Measurements from ENCODE around the gene ZBTB24.

Gene ZBTB24

DNA sequence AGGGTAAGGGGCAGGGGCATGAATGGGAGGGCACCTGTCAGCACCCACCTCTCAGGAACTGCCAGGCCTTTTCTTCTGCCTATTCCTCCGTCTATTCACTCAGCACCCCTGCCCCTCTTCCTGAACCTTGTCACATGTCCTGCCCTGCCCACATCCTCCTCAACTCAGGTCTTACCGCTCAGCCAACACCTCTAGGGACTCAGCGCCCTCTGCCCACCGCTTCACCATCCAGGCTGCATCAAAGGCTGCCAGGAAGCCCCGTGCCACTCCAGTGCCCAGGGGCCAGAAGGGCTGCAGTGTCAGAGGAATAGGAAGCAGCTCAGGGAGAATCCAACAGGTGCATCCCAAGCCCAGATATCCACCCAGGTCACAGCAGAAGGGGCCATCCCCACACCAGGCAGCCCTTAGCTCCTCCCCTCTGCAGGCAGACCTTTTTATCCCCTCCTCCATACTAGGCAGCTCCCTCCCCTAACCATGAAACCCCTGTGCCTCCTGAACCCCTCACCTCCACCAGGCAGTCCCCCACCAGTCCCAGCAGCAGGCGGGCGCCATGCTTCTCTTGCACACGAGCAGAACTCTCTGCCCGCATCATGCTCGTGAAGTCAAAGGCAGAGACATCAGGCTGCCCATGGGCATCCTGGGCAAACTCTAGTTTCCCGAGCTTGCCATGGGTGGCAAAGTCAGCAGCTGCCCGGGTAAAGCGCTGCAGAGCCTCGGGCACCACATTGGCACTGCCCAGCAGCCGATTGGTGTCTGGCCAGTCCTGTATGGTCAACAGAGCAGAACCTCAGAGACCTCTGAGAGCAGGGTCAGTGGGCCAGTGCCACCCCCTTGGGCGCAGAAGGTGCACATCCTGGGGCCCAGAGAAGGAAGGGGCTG lies 33.0 kb downstream of the ZBTB24 start:
- DNase-seq: no peak

DNA sequence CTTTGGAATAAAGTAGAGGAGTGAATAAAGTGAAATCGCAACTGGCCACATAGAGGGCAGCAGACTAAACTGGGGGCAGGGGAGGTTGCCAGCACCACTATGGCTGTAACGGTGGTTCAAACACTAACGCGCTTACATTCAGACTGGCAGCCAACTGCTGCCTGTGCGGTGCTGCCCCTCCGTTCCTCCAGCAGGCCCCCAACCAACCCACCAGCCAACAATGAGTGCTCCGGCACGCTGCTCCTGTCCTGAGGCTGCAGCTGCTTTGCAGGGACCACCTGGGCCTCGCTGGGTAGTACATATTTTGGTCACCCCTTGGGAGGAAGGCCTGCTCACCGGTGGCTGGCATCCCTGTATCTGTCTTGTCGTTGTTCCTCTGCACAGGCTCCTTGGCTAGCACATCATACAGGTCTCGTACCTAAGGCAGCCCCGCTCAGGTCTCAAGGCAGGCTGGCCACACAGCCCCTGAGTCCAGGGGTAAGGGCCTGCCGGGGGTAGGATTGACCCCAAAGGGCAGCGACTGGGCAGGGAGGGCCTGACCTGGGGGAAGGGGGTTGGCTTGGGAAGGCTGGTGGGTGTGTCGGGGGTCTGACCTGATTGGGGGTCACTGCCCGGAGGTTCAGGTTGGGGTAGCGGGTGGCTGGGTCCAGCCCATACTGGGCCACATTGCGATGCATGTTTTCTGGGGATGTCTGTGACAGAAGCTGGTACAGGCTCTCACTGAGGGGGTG lies 33.8 kb downstream of the ZBTB24 start:
- DNase-seq: no peak

DNA sequence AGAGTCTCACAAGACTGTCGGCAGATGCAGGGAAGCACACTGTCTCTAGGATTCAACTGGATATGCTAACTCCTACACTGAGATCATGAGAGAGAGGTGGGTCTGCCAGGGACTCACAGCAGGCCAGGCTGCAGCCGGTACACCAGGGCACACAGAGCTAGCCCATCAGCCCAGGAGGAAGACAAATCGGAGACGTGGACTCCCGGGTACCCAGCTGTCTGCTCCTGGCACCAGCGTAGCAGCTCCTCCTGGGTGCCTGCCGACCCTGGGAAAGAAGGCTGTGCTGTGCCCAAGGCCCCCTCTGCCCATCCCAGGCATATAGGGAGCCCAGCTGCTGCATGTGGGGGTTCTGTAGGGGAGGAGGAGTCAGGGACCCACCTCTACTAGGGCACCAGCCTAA lies 34.4 kb downstream of the ZBTB24 start:
- no peak for DNase-seq

DNA sequence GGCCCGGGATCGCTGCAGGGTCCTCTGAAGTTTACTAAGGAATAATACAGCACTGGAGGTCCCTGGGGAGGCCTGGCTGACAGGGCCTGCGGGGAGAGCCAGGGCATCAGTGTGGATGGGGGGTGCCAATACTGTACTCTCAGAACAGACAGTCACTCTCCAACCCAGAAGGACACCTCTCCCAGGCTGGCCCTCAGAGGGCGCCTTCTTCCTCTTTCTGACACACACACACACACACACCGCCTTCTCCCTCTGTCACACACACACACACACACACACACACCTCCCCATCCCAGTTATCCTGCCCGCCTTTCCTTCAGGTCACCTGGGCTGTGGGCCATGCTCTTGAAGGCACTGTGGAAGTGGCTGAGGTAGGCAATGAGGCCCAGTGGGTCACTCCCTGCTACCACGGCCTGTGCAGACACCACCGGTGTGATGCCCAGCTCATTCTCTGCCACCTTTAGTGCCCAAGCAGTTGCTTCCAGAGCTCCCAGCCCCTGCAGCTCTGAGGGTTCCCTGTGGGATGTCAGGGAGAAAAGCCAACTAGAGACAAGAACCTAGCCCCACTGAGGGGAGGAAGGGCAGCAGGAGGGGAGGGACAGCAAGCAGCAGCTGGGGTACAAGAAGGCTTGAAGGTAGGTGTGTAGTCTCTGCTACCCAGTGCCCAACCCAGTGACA lies 35.0 kb downstream of the ZBTB24 start:
- no peak for DNase-seq

DNA sequence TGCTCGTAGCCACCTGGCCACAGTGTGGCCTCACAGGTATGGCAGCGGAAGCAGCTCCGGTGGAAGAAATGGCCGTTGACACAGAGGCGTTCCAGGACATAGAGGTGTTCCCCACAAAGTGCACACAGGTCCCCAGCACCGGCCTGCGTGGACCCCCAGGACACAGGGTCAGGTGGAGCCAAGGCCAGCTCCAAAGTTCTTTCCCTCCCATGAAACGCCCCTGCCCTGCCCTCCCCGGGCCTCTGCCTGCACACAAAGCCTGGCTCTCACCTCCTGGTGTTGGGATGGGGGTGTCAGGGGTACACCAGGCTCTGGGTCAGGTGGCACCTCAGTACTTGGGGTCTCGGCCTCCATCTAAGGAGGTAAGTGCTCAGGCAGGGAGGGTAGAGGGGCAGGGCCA lies 35.9 kb downstream of the ZBTB24 start:
- DNase-seq: no peak

DNA sequence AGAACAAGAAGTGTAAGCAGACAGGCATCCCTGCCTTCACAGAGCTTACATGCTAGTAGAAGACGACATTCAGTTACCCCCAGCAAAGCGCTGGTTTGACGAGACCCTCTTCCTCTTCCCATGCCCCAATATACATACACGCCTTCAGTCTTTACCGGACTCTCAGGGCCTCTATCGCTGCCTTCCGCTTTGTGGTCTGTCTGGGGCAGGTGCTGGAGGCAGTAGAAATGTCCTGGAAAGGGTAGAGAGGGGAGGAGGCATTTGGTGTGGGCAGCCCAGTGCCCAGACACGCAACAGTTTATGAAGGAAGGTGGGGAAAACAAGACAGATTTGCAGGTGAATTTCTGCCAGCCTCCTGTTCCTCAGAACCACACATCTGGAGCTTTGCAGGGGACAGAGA lies 36.5 kb downstream of the ZBTB24 start:
- no peak for DNase-seq

DNA sequence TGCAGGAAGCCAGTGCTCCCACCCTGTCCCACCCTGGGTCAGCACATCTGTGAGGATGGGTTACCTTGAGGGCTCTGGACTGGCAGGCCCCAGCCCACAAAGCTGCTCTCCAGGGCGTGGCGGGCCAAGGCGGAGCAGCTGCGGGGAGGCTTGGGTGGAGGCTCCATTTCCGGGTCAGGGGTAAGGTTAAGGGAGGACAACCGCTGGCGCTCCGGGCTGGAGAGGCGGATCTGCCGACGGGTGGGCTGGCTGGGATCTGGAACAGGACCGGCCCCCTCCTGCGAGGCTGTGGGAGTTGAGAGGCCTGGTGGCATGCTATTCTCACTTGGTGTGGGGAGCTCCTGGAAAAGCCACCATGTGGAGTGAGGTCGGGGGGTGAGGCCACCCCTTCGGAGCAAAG lies 36.9 kb downstream of the ZBTB24 start:
- no peak for DNase-seq

DNA sequence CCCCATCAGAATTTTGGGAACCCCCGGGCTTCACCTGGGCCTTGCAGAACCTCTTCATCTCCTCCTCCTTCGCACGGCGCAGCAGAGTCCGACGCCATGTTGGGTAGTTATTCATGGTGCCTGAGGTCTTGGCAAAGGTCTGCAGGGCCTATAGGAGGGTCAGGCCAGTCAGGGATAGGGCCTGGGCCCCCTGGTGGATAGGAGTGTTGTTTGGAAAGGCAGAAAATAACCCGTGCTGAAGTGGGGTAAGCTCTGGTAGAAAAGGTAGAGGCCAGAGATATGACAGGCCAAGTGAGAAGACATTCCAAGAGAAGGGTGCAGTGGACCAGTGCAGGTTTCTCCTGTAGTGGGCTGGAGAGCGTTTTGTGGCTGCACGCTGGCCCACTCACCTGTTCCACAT lies 37.6 kb downstream of the ZBTB24 start:
- no peak for DNase-seq

DNA sequence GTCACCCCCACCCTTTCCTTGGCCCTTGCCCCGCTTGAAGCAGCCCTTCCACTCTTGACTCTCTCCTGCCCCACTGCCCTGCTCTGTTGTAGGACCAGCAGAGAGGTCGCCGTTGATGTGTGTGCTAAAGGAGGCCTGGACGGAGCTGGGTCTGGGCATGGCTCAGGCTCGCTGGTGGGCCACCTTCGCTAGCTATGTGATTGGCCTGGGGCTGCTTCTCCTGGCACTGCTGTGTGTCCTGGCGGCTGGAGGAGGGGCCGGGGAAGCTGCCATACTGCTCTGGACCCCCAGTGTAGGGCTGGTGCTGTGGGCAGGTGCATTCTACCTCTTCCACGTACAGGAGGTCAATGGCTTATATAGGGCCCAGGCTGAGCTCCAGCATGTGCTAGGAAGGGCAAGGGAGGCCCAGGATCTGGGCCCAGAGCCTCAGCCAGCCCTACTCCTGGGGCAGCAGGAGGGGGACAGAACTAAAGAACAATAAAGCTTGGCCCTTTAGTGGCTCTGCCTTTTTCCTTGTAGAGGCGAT lies 39.5 kb downstream of the ZBTB24 start:
- DNase-seq: no peak

DNA sequence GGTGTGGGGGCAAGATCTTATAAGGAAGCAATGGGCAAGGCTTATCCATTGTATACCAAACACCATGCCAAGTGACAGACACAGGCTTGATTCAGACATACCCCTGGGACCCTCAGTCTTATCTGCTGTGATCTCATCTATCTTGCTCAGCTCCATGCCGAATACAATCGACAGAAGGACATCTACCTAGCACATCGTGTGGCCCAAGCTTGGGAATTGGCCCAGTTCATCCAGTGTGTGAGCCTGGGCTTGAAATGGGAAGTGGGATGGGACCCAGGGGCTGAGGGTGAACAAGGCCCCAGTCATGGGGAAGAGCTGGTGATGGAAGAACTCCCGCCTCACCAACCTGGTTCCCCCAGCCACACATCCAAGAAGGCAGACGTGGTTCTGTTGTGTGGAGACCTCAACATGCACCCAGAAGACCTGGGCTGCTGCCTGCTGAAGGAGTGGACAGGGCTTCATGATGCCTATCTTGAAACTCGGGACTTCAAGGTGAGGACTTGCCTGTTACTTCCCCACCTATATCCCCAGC lies 40.6 kb downstream of the ZBTB24 start:
- DNase-seq: no peak

DNA sequence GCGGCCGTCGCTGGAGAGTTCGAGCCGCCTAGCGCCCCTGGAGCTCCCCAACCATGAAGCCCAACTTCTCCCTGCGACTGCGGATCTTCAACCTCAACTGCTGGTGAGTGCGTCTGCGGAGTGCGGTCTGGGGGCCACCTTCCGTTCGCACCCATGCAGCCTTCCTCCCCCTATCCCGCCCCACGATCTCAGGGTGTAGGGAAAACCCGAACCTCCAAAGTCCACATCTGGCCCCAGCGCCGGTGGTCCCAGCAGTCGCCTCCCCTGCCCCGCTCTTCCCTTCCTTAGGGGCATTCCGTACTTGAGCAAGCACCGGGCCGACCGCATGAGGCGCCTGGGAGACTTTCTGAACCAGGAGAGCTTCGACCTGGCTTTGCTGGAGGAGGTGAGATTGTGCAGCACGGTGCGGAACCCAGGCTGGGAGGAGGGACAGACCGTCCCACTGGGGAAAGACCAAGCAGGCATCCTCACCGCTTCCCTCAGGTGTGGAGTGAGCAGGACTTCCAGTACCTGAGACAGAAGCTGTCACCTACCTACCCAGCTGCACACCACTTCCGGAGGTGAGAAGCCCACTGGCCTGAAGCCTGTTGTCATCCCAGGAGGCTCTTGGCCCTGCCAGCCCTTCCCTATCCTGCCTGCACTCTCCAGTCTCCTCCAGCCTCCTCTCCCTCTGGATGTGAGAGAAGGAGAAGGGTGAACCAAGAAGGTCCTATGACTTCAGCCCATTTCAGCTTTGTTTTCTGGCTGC lies 41.8 kb downstream of the ZBTB24 start:
- peak; percentile 71 for DNase-seq

DNA sequence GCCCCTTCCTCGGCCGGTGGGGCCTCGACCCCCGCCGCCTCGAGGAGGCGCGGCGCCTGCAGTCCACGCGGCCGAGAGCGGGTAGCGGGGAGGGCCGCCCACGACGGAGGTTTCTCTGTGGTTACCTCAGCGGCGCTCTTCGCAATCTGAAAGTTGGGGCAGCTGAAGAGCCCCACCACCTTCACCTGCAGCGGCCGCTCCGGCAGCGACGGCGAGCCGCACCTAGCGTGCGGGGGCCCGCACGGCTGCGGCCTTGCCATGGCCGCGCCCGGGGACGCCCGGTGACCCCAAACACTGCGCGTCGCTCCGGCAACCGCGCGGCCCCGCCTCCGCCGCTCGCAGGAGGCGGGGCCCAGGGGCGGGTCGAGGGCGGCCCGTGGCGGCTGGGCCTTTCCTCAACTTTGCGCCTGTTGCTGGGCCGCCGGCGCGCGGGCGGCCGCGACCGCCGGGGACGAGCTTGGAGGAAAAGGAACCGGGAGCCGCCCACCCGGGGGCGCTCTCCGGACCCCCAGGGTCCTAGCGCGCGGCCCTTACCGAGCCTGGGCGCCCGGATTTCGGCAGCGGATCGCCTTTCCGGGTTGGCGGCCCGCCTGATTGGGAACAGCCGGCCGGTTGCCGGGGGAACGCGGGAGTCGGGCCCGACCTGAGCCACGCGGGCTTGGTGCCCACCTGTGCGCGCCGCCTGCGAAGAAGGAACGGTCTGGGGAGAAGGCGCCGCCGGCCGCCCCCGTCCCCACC lies 42.5 kb downstream of the ZBTB24 start, which contains the start of the genes PPIL6 and SMPD2:
Gene PPIL6 (minus strand): TSS at position 298 of the 738 bp plus-strand sequence. CDS start 38 bp downstream, at position 260.
Gene SMPD2 (plus strand): TSS at position 394 of the 738 bp plus-strand sequence. CDS start 398 bp downstream, outside the sequence.
- DNase-seq: peak; percentile 95

DNA sequence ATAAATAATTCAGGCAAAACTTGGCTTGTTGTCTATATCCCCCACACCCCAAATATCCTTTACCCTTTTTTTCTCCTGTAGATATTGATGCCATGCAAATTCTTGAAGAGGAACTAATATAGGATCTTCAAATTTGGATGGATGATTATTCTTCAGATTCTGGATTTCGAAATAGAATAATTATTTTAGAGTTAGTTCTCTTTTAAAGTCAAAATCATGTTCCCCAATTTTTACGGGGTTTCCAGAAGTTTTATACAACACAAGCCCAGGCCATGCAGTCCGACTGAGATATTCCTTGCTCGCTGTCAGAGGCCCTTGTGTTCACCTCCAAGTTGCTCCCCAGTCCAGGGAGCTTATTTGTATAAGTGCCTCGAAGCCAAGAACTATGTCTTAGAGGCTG lies 47.0 kb downstream of the ZBTB24 start:
- no peak for DNase-seq

DNA sequence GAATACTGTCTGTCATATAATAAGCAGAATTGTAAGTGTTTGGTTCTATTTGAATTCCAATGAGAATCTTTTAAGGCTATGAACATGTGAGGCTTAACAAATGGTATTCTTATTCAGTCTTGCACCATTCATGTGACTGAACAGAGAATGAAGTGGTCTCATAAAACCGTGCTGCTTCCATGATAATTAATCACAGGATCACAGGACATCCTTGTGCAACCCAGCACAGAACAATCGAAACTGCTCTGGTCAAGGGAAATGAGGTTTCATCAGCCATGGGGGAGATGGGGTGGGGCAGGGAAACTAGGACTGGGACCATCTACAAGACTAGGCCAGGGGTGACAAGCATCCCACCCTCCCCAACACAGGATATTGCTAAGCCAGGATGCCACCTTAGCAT lies 48.6 kb downstream of the ZBTB24 start:
- no peak for DNase-seq

DNA sequence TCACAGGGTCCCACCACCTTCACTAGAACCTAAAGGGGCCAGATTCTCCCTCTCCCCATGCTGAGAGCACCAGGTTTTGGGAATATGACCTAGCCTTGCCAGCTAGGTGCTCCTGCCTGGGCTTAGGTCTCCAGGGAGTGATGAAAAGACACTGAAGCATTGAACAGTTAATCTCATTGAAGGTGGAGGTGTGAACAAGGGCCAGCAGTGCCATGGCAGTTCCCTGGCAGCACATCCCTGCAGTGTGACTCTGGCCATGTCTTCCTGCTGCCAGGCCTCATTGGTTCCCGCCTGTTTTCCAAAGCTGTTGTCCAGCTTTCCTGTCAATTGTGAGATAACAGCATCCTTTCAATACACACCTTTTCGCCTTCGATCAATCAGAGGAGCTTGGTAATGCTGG lies 53.5 kb downstream of the ZBTB24 start:
- DNase-seq: no peak

DNA sequence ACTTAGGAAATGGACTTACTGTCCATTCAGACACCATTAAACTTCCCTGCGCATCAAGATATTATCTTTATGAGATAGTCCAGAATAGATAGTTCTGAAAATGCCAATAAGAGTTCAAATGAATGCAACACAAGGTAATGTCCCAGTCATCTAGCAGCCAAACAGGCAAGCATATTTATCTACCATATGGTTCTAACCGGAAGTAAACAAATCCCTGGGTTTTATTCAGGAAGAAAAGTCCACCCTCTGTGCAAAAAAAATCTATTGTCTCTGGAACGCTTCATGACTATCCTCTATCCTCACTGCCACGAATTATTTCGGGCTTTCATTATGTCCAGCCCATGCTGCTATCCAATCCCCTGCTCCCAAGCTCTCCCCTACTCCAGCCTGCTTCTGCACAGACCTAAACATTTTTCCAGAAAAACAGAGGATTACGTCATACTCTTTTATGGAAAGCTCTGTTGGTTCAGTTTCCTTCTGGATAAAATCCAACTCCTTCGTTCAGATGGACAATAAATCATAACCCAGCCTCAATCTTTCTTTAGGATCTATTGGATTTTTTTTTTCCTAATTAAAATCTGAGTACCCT lies 54.0 kb downstream of the ZBTB24 start:
- DNase-seq: peak; percentile 75

DNA sequence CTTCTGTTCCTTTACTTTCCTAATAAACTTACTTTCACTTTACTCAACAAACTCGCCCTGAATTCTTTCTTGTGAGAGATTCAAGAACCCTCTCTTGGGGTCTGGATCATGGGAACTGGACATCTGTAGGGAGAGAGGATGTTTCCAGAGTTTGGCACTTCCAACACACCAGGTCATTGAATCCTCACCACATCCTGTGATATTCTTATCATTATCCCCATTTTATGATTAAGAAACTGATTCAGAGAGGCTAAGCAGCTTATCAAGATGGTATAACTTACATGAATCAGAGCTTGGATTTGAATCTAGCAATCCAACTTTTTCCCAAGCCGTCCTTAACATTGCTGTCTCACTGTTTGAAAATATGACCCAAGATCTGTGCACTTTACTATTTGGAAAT lies 58.1 kb downstream of the ZBTB24 start:
- DNase-seq: no peak

DNA sequence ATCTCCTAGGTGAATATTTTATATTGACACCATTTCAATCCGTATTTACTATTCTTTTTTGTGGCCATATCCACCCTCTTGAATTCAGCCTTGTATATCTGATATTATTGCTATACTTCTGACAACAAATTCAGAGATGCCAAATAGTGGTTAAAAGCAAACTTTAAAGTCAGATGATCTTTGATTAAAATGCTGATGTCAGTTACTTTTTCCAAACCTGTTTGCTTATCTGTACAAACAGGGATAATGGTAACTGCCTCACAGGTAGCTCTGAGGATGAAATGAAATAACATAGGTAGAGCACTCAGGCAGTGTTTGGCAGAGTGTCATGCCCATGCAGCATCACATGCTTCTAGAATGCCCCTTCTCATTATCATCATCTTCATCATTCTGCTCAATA lies 61.8 kb downstream of the ZBTB24 start:
- DNase-seq: no peak

DNA sequence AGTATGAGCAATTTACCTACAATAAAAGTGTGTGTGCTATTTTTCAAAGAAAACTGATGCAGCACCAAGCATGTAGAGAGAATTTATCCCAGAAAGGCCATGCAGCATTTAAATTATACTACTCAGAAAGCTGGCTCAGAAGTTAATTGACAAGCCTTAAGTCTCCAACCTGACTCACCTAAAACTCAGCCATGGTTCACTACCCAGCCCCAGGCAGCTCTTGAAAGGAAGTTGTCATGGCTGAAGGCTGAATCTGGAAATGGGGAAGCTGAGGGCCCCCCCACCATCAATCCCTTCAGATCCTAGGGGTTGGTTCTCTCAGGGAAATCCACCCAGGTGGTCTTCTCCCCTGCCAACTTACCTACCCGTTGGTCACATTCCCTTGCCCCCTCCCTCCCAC lies 62.3 kb downstream of the ZBTB24 start:
- DNase-seq: no peak

DNA sequence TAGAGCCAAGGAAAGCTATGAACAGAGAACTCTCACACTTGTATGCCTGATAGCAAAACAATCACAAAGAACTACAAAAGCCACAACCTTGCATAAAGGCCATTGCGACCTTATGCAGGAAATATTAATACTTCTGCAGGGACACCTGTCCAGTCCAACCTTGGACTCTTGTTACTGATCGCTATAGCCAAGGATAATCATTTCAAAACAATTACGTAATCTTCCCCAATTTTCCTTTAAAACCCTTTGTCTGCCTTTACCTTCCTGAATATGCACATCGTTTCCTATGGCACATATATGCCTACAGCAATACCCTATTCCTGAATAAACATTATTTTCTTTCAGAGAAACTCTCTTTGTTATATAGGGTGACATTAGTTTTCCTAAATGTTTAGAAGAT lies 65.4 kb downstream of the ZBTB24 start:
- no peak for DNase-seq
